Measurements from ENCODE around the gene NRCAM. TPM values are rescaled to one million over a fixed set of nuclear protein-coding genes. Genes with fewer than 3 reads are reported as not detected.
"Not testable (repeated sequence)": the region's sequence is repeated elsewhere in the genome, so short reads cannot be mapped to it uniquely, and the experiment has no call there.

The NRCAM gene
- total RNA-seq, 1 donor from 2014 or later = 3.3 TPM

DNA sequence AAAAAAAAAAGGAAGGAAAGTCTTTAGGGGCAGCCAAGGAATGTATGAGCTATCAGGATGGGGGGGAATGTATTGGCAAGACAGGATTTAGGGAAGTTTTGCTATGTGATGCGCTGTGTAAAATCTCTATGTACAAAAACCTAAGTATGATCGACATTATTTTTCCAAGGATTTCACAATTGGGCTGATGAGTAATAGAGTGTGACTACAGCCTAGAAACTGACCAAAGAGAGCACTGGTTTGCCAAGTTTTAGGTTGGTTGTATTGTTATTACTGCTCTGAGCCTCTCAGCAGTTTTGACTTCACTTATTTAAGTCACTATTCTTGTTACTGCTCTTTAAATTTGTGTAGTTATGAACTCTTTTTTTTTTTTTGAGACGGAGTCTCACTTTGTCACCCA lies 107.3 kb downstream of the NRCAM start:
- peak in 1 of 2 donors; percentile 12 for DNase-seq (ENCODE audit: low read depth in 2 of 2)

DNA sequence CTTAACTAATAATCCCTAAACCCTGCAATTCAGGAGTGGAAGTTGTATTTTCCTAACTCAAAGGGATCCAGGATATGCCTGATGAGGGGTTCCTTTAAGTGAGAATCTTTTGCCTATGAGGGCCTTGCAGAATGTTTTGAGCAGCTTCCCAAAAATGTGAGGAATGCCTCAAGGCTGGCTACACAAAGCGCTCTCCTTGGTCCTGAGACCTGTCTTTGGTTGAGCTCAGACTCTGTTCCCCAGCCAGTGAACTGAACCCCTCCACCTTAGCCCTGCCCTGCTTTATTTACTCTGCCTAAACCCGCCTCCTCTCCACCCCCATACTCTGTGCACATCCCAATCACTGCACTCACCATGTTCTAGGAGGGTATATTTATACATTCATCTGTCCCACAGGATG lies 108.6 kb downstream of the NRCAM start:
- peak in 1 of 2 donors; percentile 29 for DNase-seq (ENCODE audit: low read depth in 2 of 2)

DNA sequence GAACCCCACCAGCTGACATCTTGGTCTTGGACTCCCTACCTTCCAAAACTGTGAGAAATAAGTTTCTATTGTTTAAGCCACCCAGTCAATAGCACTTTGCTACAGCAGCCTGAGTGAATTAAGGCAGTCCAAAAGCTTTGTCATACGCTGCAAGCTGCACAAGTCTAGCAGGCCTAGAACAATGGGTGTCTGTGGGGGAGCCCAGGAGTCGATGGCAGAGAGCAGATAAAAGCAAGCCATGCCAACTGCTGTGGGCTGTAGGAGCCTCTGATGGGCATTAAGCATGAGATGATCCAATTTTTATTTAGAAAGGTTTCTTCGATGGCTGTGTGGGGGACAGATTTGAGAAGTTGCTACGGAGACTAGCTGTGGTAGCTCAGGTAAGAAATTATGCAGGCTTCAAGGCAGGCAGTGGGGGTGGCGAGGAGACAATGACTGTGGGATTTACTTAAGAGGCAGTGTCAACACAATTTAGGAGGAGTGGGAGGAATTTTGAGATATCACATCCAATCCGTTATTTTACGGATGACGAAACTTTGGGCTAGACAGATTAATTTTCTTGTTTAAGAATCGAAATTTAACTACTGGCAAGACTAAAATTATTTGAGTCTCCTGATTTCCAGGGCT lies 110.4 kb downstream of the NRCAM start:
- DNase-seq (ENCODE audit: low read depth in 2 of 2) = no peak

DNA sequence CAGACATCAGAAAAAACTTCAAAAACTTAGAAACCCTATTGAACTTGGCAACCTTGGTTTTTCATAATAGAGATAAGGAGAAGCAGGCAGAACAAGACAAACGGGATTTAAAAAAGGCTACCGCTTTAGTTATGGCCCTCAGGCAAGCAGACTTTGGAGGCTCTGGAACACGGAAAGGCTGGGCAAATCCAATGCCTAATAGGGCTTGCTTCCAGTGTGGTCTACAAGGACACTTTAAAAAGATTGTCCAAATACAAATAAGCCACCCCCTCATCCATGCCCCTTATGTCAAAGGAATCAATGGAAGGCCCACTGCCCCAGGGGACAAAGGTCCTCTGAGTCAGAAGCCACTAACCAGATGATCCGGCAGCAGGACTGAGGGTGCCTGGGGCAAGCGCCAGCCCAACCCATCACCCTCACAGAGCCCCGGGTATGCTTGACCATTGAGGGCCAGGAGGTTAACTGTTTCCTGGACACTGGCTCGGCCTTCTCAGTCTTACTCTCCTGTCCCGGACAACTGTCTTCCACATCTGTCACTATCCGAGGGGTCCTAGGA lies 115.3 kb downstream of the NRCAM start:
- no peak for DNase-seq (ENCODE audit: low read depth in 2 of 2)

DNA sequence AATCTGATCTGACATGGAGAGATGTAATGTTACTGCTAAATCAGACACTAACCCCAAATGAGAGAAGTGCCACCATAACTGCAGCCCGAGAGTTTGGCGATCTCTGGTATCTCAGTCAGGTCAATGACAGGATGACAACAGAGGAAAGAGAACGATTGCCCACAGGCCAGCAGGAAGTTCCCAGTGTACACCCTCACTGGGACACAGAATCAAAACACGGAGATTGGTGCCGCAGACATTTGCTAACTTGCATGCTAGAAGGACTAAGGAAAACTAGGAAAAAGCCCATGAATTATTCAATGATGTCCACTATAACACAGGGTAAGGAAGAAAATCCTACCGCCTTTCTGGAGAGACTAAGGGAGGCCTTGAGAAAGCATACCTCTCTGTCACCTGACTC lies 115.8 kb downstream of the NRCAM start:
- not testable (repeated sequence) for DNase-seq (ENCODE audit: low read depth in 2 of 2)

DNA sequence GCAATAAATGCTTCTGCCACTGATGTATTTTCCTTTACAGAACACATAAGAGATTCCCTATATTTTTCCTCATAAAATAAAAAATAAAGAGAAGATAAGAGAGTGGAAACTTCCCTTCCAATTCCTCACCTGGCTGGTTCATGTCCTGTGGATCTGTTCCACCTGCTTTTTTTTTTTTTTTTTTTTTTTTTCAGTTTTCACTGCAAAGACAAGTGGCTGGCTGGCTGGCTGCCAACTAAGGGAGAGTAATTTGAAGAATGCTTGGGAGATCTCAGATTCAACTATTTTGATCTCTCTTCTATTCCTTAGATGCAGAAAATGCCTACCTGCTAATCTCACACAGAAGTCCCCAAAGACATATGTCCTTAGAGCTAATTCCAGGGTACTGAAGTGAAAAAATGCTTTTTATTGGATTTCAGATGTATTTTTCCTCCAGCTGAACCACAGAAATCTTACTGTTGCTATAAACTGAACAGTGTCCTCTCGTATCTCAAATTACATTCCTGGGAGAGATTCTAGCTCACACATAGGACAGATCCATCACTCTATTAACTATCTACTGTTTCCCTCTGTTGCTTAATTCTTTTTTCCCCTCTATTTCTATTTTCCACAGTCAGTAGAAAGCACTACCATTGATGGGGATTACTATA lies 120.8 kb downstream of the NRCAM start:
- peak in 1 of 2 donors; percentile 26 for DNase-seq (ENCODE audit: low read depth in 2 of 2)

DNA sequence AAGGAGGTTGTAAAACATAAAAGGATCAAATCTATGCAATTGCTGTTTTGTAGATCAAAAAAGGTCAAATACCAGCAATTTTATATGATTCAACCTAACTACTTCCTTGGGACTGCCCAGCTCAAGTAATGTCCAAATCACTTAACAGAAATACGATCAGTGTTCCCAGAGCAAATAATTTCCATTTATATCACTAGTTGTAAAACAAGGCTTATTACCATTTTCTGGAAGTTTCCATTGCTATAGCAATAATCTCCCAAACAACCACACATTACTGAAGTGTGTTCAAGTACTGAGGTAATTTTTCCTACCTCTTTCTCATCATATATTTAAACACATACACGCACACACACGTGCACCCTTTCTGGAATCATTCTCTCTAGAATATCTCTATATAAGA lies 123.3 kb downstream of the NRCAM start:
- no peak for DNase-seq (ENCODE audit: low read depth in 2 of 2)

DNA sequence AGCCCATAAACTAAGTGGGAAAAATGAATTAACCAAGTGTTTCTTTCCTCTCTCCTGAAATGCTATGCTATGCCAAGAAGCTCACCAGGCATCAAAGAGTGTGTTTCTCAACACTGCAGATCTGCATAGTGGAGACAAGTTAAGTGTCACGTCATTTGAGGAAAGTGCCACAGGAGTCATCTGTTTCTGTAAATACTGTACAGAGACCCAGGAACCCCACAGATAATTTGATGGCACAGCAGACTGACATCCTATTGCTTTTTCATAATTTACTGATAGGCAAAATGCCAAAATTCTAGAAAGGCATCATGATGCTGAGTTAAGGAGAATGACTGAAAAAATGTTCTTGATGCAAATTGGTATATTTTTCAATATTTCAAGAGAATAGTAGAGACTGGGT lies 124.3 kb downstream of the NRCAM start:
- DNase-seq (ENCODE audit: low read depth in 2 of 2) = no peak

DNA sequence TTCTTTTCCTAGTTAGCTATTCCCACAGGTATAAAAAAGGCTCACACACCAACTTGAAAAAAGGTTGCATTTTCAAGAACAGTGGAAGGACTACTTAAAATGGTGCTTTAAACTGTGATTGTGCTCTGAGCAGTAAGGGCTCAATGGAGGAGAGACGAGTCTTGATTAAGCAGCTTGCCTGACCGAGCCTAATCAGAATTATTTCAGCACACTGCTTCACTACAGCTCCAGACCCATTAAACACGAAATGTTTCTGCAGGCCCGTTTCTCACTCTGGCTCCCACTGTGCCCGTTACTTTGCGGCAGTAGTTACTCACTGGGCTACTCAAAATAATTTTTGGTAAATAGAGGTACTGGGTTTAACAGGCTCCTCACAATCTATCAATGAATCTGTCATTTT lies 126.0 kb downstream of the NRCAM start:
- no peak for DNase-seq (ENCODE audit: low read depth in 2 of 2)

DNA sequence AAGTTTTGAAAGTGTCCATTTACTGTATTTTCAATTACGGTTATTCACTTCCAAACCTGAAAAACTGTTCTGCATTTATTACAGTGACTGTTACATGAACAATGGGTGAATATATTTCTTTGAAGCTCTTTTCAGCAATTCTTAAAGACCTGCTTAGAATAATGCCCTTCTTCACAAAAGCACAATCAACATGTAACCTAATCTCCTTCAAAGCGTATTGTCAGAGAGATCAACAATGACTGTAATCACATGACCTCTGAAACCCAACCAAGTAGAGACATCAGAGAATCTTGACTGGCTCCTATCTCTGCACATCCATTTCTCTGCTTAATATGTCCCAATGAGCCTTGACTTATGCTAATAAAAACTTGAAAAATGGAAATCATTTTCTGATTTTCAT lies 126.7 kb downstream of the NRCAM start:
- DNase-seq (ENCODE audit: low read depth in 2 of 2) = no peak

DNA sequence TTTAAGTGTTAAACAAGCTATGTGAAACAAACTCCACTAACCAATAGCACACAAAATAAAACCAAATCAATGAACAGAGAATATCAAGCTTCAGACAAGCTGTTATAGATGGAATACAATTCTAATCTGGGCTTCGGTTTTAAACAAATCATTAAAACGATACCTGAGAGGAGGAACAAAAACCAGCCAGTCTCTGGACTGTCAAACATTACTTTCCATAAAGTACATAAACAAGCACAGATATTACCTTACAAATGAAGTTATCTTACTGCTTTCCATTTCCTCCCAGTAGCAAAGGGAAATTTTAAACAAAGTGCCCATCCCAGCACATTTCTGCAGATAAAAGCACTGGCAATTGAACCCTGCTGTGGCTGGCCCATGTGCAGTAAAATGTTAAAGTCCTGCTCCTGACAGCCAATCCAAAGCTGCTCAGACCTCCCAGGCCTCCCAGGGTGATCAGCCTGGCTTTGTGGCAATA lies 128.0 kb downstream of the NRCAM start:
- no peak for DNase-seq (ENCODE audit: low read depth in 2 of 2)

DNA sequence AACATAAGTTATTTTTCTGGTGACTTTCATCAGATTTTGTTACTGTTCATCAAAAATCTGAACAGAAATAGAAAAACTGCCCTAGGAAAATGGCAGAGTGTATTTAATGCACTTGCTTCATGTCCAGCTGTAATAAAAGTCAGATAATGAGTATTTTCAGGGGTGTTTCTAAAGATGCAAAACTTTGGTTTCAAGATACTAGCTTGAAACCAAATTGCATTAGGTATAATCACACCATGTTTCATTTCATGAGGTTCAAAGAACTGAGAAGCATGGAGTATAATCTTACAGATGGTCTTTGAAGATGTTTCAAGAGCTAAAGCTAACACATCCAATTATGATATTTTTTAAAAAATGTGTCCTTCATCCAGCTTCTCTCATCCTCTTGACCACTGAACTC lies 128.9 kb downstream of the NRCAM start:
- no peak for DNase-seq (ENCODE audit: low read depth in 2 of 2)

DNA sequence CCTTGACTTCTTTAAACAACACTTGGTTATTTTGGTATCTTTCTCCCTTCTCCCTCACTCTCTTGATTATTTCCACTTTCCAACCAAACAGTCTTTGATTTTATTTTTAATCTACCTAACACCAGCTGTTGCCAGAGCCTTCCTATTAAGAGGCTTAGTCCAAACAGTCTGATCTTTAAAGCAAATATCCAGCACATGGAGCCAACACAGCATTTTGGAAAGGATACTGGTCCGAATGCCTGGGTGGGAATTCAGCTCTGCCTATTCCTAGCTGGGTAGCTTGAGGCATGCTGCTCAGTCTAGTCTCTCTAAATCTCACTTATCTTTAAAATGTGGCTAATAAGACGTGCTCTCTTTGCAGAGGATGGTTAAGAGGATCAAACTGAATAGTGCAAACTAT lies 129.3 kb downstream of the NRCAM start:
- no peak for DNase-seq (ENCODE audit: low read depth in 2 of 2)

DNA sequence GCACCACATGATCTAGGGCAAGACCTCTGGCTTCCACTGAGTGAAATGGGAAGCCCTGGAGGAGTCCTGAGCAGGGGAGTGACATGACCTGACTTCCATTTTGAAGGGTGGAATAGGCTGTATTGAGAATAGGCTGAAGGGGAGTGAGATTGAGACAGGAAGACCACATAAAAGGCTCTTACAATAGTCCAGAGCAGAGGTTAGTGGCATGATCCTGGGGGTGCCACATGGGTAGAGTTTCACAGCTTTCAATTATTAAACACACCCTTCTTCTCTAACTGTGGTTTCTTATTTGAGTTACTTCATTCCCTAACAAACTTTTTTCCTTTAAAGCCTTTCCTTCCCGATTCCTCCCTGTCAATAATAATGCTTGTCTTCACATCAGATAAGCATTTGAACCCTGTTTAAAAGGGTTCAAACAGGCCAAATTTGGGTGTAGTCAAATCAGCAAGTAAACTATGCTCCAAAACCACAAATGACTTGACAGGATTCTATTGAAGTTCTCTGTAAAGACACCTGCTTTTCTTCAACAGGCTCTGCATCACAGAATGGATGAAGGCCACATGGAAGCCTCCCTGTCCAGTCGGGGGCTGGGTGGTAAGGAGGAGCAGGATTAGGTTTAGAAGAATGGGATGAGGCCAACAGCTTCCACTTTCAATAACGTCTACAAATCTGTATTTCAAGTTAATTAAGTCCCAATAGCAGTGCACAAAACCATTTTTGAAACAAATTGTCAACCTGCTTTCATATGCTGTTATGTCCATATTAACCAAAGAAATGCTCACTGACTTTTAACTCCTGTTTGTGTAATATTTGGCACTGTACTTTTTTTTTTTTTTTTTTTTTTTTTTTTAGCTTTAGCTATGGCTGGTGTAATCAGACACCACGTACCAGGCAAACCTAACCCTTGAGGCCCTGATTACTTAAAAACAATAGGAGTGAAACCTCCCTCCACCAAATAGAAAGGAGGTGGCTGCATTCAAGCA lies 131.9 kb downstream of the NRCAM start:
- no peak for DNase-seq (ENCODE audit: low read depth in 2 of 2)

DNA sequence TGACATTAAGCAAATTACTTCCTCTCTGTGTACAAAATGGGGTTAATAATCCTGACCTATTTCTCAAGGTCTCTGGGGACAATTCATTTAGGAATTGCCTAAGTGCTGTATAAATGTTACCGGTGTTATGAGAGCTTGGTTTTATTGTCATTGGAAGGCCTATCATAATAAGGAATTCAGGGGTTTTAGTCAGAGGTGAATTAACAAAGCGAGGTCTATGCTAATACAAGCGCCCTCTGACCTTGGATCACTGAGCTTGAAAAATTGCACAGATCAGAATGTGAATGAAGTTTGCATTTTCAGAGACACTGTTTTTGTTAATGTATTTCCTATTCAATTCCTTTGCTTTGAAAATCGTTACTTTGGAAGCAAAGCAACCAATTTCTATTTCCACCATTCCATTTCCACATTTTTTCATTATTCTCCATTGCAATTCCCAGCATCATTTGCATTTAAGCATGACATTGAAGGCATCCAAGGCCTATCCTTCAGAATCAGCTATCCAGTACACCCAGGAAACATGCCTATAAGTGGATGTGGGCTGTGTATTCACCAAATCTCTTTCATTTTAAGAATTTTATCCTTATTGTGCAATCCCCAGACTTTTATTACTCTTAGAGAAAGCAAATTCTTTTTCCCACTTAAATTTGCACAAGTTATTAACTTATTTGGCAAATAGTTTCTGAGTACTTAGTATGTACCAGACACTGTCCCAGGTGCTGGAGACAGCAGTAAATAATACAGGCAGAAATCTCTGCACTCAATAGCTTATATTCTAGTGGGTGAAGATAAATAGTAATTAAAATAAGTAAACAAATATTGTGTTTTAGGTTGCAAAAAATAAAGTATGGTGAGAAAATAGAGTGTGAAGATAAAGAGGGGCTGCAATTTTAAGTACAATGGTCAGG lies 133.1 kb downstream of the NRCAM start:
- DNase-seq (ENCODE audit: low read depth in 2 of 2) = no peak

DNA sequence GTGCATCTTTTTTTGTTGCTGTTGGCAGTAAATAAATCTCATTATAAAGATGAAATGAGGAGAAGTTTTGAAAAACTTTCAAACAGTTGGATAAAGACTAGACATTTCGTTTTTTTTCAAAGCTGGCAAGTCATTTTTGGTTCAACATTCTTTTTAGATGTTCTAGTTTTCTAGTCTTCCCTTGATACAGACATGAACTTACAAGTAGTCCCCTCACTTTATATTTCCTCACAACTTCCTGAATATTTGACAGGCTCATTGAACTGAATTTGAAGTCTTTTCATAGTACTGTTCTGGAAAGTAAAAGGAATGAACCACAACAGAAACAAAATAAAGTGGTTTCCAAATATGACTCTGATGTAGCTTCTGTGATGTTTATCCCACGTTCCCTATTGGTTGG lies 134.2 kb downstream of the NRCAM start:
- no peak for DNase-seq (ENCODE audit: low read depth in 2 of 2)

DNA sequence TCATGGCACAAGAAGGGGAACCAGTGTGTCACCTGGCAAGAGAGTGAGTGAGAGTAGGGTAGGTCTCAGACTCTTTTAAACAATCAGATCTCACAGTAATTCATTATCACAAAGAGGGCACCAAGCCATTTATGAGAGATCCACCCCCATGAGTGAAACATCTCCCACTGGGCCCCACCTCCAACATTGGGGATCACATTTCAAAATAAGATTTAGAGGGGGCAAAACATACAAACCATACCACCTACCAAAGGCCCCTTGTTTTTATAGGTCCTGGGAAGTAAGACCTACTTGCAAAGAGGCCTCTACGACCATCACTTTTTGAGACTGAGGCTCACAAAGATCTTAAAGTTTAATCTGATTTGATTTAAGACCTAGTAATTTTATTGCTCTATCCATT lies 134.9 kb downstream of the NRCAM start:
- no peak for DNase-seq (ENCODE audit: low read depth in 2 of 2)

DNA sequence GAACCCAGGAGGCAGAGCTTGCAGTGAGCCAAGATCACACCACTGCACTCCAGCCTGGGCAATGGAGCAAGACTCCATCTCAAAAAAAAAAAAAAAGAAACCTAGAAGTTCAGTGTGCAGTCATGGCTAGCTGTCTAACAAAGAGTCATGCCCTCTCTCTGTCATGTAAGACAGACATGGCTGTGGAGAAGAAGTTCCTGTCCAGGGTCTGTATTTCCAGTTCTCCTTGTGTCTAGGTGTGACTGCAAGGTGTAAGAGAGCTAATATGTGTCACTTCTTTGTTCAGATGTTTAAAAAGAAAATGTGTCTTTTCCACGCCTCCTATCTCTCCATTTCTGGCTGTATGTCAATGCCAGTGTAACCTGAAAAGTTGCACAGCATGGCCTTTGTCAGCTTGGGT lies 139.5 kb downstream of the NRCAM start:
- DNase-seq (ENCODE audit: low read depth in 2 of 2) = no peak

DNA sequence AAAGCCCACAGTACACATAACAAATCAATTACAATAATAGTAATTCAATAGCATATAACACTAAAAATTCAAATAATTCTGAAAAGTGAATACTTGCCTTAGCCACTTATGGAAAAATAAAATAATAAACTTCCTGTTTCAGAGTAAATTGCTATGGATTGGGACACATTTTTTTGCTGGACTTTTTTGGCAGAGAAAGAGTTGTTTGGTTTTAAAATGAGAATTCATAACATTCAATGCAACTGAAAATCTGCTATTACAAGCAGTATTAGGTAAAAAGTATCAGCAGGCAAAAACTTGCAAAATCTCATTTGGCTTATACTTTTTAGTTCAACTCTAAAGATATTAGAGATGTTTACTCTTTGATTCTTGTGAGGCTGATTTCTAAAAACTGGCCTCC lies 141.7 kb downstream of the NRCAM start:
- DNase-seq (ENCODE audit: low read depth in 2 of 2) = no peak

DNA sequence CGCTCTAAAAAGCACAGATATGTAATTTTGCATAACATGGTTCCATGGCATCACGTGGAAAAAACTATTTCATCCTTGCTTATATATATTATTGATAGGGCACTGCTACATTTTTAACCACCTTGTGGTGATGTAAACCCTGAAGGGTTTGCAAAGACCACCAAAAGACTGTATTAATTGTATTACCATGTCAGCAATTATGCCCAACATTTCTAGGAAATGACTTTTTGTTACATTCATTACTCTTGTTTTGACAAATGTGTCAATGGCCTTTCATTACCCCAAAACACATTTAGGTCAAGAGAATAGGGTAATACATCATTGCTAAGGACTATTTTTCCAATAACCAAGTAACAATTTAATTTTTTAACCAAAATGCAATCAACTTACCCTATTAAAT lies 142.2 kb downstream of the NRCAM start:
- DNase-seq (ENCODE audit: low read depth in 2 of 2) = no peak

DNA sequence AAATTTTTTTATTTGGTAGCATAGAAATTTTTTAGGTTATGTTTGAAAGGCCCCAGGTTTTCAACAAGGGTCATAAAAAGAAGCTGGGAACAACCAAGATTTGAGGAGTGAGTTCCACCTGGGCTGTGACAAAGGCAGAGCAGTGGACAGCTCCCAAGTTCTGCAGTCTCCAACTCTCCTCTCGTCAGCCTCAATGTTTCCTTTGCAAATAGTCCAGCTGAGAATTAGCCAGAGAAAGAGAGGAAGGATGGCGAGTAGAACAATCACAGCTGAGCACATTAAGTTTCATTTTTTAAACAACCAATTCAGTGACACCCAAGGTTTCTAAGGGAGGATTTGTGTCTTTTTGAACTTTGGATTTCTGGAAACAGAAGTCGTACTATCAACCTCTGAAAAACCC lies 143.2 kb downstream of the NRCAM start:
- DNase-seq (ENCODE audit: low read depth in 2 of 2) = peak in 1 of 2 donors; percentile 53
